Measurements from ENCODE around the gene PHKG2. TPM values are rescaled to one million over a fixed set of nuclear protein-coding genes. Genes with fewer than 3 reads are reported as not detected.

PHKG2 gene
- total RNA-seq, 1 donor from 2014 or later, result 42.4 TPM

DNA sequence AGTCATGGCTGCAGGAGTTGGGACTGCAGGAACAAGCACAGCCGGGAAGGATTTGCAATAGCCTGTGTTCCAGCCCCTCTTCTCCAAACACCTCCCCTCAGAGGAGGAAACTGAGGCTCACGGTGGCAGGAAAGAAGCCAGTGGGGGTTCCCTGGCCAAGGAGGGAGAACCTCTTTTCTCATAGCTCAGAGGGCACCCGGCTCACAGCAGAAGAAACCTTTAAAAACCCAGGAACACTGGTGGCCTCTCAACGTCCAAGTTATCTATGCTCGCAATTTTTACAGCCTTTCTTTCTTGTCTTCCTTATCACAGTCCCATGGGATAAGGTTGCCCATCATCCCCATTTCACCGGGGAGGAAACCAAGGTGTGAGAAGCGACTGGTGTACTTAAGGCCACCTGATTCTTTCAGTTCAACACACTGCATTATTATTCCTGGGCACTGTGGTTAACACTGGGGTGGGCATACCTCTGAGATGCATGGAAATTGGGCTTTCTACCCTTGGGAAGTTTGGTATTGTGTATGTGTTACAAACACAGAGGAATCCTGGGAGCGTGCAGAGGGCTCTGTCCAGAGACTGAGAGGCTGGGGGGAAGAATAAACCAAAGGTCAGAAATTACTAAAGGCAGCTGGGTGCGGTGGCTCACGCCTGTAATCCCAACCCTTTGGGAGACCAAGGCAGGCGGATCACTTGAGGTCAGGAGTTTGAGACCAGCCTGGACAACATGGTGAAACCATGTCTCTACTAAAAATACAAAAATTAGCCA, 39.6 kb downstream of the PHKG2 start:
- Mint-ChIP-seq H3K36me3 (no peaks in the 10 kb centered on the region), H3K9me3 (no peaks in the 10 kb centered on the region), H3K27ac (peak overlapping the region; percentile 82), H3K27me3 (no peaks in the 10 kb centered on the region), H3K4me1 (ENCODE audit: unreplicated experiment) (peaks cover 19% of the 10 kb centered on the region), H3K4me3 (peak overlapping the region; percentile 92)
- TF ChIP-seq, protein P1, sequence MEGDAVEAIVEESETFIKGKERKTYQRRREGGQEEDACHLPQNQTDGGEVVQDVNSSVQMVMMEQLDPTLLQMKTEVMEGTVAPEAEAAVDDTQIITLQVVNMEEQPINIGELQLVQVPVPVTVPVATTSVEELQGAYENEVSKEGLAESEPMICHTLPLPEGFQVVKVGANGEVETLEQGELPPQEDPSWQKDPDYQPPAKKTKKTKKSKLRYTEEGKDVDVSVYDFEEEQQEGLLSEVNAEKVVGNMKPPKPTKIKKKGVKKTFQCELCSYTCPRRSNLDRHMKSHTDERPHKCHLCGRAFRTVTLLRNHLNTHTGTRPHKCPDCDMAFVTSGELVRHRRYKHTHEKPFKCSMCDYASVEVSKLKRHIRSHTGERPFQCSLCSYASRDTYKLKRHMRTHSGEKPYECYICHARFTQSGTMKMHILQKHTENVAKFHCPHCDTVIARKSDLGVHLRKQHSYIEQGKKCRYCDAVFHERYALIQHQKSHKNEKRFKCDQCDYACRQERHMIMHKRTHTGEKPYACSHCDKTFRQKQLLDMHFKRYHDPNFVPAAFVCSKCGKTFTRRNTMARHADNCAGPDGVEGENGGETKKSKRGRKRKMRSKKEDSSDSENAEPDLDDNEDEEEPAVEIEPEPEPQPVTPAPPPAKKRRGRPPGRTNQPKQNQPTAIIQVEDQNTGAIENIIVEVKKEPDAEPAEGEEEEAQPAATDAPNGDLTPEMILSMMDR (conservative IDR thresholded peaks at IDR 0.05), result no peak
- no peak for DNase-seq (ENCODE audit: extremely low spot score, unreplicated experiment)

GRCh38 chr16:30793508-30794069, 45.4 kb downstream of the PHKG2 start:
- no peak for DNase-seq (ENCODE audit: extremely low spot score, unreplicated experiment)
- H3K9me3 Mint-ChIP-seq, result no peaks in the 10 kb centered on the region
- H3K36me3 Mint-ChIP-seq, result no peaks in the 10 kb centered on the region
- no peaks in the 10 kb centered on the region for H3K4me1 Mint-ChIP-seq (ENCODE audit: unreplicated experiment)
- H3K27ac Mint-ChIP-seq, result no peak overlapping the region
- no peak overlapping the region for H3K4me3 Mint-ChIP-seq
- TF ChIP-seq, protein P1 (conservative IDR thresholded peaks at IDR 0.05), result no peak
- no peaks in the 10 kb centered on the region for H3K27me3 Mint-ChIP-seq

DNA sequence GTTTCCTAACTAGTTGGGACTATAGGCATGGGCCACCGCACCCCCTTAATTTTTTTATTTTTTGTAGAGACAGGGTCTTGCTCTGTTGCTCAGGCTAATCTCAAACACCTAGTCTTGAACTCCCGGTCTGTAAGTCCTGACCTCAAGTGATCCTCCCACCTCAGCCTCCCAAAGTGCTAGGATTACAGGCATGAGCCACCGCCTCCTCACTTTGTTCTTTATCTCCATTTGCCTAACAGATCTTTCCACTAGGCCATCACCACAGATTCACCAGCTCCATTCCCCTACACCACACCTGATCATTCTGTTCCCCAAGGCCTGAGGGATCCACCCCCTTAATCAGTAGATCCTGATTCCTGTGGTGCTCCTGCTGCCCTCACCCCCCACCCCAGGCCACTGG, 46.4 kb downstream of the PHKG2 start:
- H3K27ac Mint-ChIP-seq, result no peak overlapping the region
- no peaks in the 10 kb centered on the region for H3K36me3 Mint-ChIP-seq
- H3K4me3 Mint-ChIP-seq, result no peak overlapping the region
- no peaks in the 10 kb centered on the region for H3K27me3 Mint-ChIP-seq
- H3K9me3 Mint-ChIP-seq, result no peaks in the 10 kb centered on the region
- TF ChIP-seq, protein P1 (conservative IDR thresholded peaks at IDR 0.05), result no peak
- DNase-seq (ENCODE audit: extremely low spot score, unreplicated experiment), result no peak
- no peaks in the 10 kb centered on the region for H3K4me1 Mint-ChIP-seq (ENCODE audit: unreplicated experiment)

GRCh38 chr16:30797670-30798309, 49.6 kb downstream of the PHKG2 start:
- no peak for DNase-seq (ENCODE audit: extremely low spot score, unreplicated experiment)
- H3K9me3 Mint-ChIP-seq, result no peaks in the 10 kb centered on the region
- H3K27me3 Mint-ChIP-seq, result no peaks in the 10 kb centered on the region
- no peak overlapping the region for H3K4me3 Mint-ChIP-seq
- TF ChIP-seq, protein P1 (conservative IDR thresholded peaks at IDR 0.05), result peak; percentile 21
- no peaks in the 10 kb centered on the region for H3K4me1 Mint-ChIP-seq (ENCODE audit: unreplicated experiment)
- H3K36me3 Mint-ChIP-seq, result no peaks in the 10 kb centered on the region
- H3K27ac Mint-ChIP-seq, result no peak overlapping the region

Other genes starting within 250 kb of the PHKG2 start
- gene ZNF768, start 221.9 kb upstream of the PHKG2 start, total RNA-seq (ENCODE audit: low replicate concordance), result 58.7 and 59.6 TPM in 2 replicates
- gene ZNF747, start 213.6 kb upstream of the PHKG2 start, total RNA-seq (ENCODE audit: low replicate concordance), result 9.3 and 11.4 TPM in 2 replicates
- 16.8 and 20.2 TPM in 2 replicates for gene ZNF764, start 190.1 kb upstream of the PHKG2 start, total RNA-seq (ENCODE audit: low replicate concordance)
- 9.8 and 14.3 TPM in 2 replicates for gene ZNF688, start 176.7 kb upstream of the PHKG2 start, total RNA-seq (ENCODE audit: low replicate concordance)
- gene ZNF785, start 162.7 kb upstream of the PHKG2 start, total RNA-seq (ENCODE audit: low replicate concordance), result 22.4 and 29.1 TPM in 2 replicates
- 8.1 and 14.9 TPM in 2 replicates for gene ZNF689, start 138.0 kb upstream of the PHKG2 start, total RNA-seq (ENCODE audit: low replicate concordance)
- gene PRR14, start 97.5 kb upstream of the PHKG2 start, total RNA-seq (ENCODE audit: low replicate concordance), result 41.1 and 45.0 TPM in 2 replicates
- 77.3 and 78.2 TPM in 2 replicates for gene FBRS, start 90.0 kb upstream of the PHKG2 start, total RNA-seq (ENCODE audit: low replicate concordance)
- 62.8 and 73.5 TPM in 2 replicates for gene SRCAP, start 49.3 kb upstream of the PHKG2 start, total RNA-seq (ENCODE audit: low replicate concordance)
- gene CFAP119, start 13.6 kb downstream of the PHKG2 start, total RNA-seq (ENCODE audit: low replicate concordance), result 14.2 and 15.0 TPM in 2 replicates
- 107 and 131 TPM in 2 replicates for gene RNF40, start 13.9 kb downstream of the PHKG2 start, total RNA-seq (ENCODE audit: low replicate concordance)
- 26.9 and 35.5 TPM in 2 replicates for gene ZNF629, start 38.8 kb downstream of the PHKG2 start, total RNA-seq (ENCODE audit: low replicate concordance)
- gene BCL7C, start 145.7 kb downstream of the PHKG2 start, total RNA-seq (ENCODE audit: low replicate concordance), result 26.3 and 35.0 TPM in 2 replicates
- gene CTF1, start 148.2 kb downstream of the PHKG2 start, total RNA-seq (ENCODE audit: low replicate concordance), result 2.5 and 3.1 TPM in 2 replicates
- gene FBXL19, start 175.1 kb downstream of the PHKG2 start, total RNA-seq (ENCODE audit: low replicate concordance), result 29.0 and 46.4 TPM in 2 replicates
- gene ORAI3, start 200.6 kb downstream of the PHKG2 start, total RNA-seq (ENCODE audit: low replicate concordance), result 18.7 and 19.4 TPM in 2 replicates
- 19.3 and 25.0 TPM in 2 replicates for gene SETD1A, start 209.3 kb downstream of the PHKG2 start, total RNA-seq (ENCODE audit: low replicate concordance)
- 5.8 and 6.9 TPM in 2 replicates for gene HSD3B7, start 236.8 kb downstream of the PHKG2 start, total RNA-seq (ENCODE audit: low replicate concordance)

Data from type B pancreatic cell (in vitro differentiated cells).